HG03196 (cell line): ENCODE results near the gene FOXP4.

Experiments used
- ATAC-seq: cut with Tn5 transposase; IDR thresholded peaks from one replicate; pipeline ENCODE4 v1.9.1; 2021; ENCODE audit not compliant: unreplicated experiment

Gene FOXP4

GRCh38 chr6:41522780-41523548 lies 23.2 kb upstream of the FOXP4 start:
- no peak for ATAC-seq

- ATAC-seq = no peak
Observed at GRCh38 chr6:41523915-41524633, 22.1 kb upstream of the FOXP4 start.

DNA sequence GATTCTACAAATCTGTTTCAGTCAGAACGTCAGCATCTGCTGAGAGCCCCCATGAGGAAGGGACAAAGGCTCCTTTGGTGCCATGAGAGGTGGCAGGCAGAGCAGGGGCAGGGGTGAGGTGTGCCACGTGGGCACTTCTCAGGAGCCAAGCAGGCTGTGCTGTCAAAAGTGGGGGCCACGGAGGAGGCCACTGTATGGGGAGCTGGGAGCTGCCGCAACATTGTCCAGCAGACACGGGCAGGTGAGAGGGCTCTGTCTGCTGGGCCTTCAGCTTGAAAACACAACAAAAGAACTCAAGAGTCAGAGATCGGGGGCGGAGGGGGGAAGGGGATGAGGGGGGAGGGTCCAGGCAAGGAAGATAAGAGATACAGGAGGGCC lies 21.6 kb upstream of the FOXP4 start:
- no peak for ATAC-seq

DNA sequence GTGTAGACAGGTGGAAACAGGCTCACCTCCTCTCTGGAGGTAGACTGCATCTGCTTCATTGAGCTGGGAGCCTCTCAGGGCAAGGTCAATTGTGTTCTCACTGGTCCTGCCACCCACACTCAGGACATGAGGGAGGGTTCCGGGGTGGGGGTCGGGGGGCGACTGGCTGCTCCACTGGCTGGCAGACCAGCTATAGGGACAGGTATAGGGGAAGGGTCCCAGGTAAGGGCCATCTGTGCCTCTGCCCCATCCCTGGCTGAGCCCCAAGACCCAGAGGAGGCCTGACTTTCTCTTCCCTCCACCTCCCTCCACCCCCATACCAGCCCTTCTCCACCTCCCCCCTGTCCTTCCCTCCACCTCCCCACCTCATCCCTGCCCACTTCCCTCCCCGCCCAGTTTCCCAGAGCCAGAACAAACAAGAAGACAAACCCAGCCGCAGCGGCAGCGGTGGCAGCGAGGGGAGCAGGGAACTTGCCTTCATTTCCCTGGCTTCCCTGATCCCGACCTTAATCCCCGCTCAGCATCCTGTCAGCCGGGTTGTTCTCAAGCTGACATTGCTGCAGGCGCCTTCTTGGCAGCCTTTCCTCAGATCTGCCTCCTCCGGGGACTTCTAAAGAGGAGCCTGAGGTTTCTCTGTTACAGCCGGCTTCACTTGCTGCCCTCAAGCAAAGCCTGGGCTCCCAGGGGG lies 18.3 kb upstream of the FOXP4 start:
- ATAC-seq = no peak

GRCh38 chr6:41528409-41528963 lies 17.7 kb upstream of the FOXP4 start:
- ATAC-seq = no peak

DNA sequence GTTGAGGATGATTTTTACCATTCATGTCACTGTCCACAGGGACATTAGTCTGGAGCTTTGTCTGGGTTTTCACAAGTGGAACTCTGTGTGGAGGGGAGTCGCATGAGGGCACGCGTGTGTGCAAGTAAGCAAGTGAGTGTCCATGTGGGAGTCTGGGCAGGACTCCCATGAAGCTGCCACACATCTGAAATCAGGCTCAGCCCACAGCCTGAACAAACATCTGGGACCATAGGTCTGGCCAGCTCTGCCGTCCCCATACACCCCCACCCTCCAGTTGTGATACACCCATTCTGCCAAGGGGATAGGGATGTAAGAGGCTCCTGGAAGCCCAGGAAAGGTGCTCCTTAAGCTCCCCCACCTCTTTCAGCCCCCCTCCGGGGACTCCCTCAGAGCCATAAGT lies 17.1 kb upstream of the FOXP4 start:
- ATAC-seq = no peak

- no peak for ATAC-seq
Observed at GRCh38 chr6:41529970-41530369, 16.2 kb upstream of the FOXP4 start.

DNA sequence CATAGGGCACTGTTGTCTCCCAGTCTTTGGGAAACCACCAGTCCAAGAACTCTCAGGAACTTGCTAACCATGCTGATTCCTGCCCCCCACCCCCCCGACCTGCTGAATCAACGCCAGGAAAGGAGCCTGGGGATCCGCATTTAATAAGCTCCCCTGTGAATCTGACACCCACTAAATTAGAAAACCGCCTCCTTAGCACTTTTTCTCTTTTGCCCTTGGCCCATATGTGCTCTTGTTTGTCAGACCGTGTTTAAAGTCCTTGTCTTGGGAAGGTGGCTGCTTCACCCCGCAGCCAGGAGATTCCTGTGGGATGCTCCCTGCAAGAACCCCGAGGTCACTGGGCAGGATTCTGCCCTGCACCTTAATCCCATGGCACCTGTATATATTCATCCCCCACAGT lies 15.7 kb upstream of the FOXP4 start:
- ATAC-seq = no peak

DNA sequence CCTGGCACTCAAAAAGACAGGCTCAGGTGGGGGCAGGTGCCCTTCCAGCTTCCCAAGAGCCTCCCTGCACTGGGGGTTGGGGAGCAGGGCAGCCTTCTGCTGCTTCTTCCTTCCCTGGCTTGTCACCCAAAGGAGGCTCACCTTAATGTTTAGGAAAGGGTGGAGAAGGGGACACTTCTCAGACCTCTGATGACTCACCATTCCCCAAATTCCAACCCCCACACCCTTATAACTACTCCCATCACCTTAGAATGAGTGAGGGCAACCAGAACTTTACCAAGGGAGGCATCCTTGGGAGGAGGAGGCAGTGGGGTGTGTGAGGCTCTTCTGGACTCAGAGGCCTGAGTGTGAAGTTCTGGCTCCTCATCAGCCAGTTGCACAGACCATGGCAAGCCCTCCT lies 15.2 kb upstream of the FOXP4 start:
- ATAC-seq = no peak

DNA sequence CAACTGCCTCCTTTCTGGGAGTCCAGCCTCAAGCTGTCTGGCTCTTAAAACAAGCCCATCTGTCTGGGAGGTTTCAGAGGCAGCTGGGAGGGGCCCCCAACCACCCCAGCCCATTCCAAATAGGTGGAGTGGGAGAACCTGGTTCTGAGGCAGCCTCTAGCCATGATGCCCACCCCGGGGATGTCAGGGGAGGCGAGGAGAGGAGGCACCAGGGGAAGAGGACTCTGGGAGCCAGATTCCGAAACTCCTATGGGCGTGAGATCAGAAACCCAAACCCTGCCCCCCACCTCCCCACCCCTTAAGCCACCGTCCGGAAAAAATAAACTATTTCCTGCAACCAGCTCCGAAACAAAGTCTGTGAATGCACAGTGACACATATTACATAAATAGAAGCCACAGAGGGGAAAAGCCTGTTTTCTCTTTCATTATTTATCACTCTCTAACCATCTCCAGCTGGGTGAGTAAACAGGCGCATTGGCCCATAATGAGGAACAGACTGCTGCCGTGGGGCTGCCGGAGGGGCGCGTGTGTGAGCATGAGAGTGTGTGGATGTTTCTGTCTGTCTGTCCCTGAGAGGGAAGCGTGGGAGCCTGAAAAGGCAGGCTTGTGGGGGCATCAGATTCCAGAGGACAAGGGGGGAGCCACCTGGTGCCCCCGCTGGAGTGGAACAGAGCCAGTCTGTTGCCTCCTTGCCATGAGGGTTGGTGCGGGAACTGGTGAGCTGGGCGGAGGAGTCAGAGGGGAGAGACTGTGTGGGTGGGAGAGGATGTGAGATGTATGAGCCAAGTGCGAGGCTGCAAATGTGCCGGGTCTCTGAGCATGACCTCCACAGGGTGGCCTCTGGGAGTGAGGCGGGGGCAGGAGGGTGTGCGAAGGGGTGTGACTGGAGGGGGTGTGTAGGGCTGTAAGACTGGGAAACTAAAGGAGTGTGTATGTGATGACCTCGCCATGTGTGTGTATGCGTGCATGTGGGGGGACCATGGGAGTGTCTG lies 14.3 kb upstream of the FOXP4 start:
- peak; percentile 82 for ATAC-seq

GRCh38 chr6:41535766-41536165 lies 10.4 kb upstream of the FOXP4 start:
- ATAC-seq = no peak

DNA sequence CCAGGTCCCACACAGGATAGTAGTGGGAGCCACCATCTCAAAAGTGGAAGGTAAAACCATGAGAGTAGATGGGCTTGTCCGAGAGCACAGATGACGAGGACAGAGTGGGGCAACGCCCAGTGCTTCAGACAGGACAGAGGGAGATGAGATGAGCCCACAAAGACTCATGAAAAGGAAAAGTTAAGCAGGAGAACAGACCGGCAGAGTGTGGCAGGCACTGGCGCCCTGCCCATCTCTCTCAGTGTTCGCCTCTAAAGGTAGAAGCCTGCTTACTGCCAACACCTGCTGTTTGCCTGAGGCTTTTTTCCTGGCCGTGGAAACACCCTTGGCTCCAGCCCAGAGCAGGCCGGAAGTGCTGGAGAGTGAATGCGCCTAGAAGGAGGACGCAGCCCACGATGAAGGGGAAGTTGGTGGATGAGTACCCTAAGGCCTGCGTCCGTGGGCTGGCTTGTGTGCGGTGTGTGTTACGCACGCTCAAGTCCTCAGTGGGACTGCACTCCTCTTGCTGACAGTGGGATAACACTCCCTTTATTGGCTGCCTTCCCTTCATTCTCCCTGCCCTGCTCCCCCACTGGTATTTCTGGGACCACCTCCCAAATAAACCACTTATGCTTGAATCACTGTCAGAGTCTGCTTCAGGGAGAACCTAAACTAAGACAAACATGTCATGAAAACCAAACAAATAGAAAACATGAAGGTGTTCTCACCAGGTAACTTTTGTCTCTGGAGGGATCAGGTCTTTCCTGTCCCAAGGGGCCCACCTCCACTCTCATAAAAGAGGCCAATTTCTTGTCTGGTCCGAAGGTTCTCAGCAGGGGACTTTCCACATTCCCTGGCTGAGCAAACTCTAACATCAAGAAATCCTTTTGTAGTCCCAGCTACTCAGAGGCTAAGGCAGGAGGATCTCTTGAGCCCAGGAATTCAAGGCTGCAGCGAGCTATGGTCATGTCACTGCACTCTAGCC lies 9.1 kb upstream of the FOXP4 start:
- no peak for ATAC-seq

GRCh38 chr6:41538556-41539182 lies 7.5 kb upstream of the FOXP4 start:
- no peak for ATAC-seq

DNA sequence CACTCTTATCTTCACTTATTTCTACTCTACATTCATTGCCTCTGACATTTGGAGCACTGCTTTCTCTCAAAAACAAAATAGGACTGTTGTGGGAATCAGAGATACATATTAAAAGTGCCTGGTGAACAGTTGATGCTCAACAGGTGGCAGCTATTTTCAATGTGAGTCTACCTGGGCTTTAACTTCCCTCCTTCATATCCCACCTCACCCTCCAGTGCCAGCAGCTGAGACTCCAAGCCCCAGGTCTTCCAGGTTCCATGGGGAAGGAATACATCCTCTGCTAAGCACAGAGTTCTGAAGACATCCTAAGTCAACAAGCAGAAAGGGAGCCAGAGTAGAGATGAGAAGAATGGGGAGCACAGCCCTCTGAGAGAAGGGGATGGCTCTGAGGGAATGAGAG lies 7.0 kb upstream of the FOXP4 start:
- ATAC-seq = no peak

DNA sequence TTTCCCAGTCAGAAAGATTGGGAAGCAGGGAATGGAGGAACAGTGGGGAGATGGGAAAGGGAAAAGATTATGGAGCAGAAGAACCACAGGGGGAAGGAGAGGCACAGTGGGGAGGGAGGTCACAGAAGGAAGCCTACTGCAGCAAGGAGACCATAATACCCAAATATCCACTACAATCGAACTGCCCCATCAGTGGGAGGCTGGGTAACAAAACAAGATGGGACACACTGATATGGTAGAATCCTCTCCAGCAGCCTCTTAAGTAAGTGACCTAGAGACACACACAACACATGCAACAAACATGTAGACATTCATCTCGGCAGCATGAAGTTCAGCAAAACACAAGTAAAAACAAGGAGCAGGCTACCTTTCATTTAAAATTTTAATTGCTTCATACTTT lies 4.8 kb upstream of the FOXP4 start:
- ATAC-seq = no peak

- ATAC-seq = no peak
Observed at GRCh38 chr6:41543087-41543486, 3.1 kb upstream of the FOXP4 start.

- ATAC-seq = no peak
Observed at GRCh38 chr6:41545247-41545702, 906 bp upstream of the FOXP4 start.

DNA sequence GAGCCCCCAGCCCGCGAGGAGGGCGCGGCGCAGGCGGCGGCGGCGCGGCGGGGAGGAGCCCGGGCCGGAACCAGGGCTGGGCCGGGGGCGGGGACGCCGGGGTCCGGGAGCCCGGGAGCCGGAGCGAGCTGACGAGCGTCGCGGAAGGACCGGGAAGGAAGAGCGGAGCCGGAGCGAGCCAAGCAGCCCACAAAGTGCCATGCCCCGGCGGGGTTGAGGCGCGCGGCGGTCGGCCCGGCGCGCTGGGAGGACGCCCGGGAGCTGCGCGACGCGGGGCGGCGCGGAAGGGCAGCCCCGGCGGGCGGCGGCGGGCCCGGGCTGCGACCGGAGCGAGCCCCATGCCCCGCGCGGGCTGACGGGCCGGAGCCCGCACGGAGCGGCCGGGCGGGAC lies 289 bp downstream of the FOXP4 start:
- peak; percentile 31 for ATAC-seq
